SK-N-SH treated with all-trans-retinoic acid at 6 μM for 48 hours (cell line): ENCODE data around the gene APOC4.
"Not testable (repeated sequence)": the region's sequence is repeated elsewhere in the genome, so short reads cannot be mapped to it uniquely, and the experiment has no call there.

Experiments
- ATAC-seq: fragments of 200-7000 bp; cut with Tn5 transposase; 3 replicates; pipeline ENCODE4 v1.9.1; 2020; ENCODE audit warnings: mild to moderate bottlenecking, moderate library complexity
- CREB5 ChIP-seq: fragments of 250-450 bp; sonication (Bioruptor Pico); IDR thresholded peaks from 2 replicates; pipeline ENCODE4 v1.5.1; 2020; ENCODE audit warnings: low read depth, mild to moderate bottlenecking, moderate library complexity
- CSDC2 ChIP-seq: fragments of 250-450 bp; sonication (Bioruptor Pico); IDR thresholded peaks from 2 replicates; pipeline ENCODE4 v1.5.0; 2020; ENCODE audit warnings: mild to moderate bottlenecking, moderate library complexity
- ESRRG ChIP-seq: fragments of 250-450 bp; sonication (Bioruptor Pico); IDR thresholded peaks from 2 replicates; pipeline ENCODE4 v1.6.1; 2021; ENCODE audit warnings: mild to moderate bottlenecking
- GLIS3 ChIP-seq: fragments of 250-450 bp; sonication (Bioruptor Pico); IDR thresholded peaks from 2 replicates; pipeline ENCODE4 v1.5.0; 2020; ENCODE audit warnings: mild to moderate bottlenecking, moderate library complexity
- ISL1 ChIP-seq: fragments of 250-450 bp; sonication (Bioruptor Pico); IDR thresholded peaks from 2 replicates; pipeline ENCODE4 v2.1.2; 2022; ENCODE audit warnings: mild to moderate bottlenecking, moderate library complexity
- OSR1 ChIP-seq: fragments of 250-450 bp; sonication (Bioruptor Pico); IDR thresholded peaks from 2 replicates; pipeline ENCODE4 v1.8.0; 2022; ENCODE audit warnings: moderate library complexity, mild to moderate bottlenecking, inconsistent platforms
- POU6F1 ChIP-seq: fragments of 250-450 bp; sonication (Bioruptor Pico); IDR thresholded peaks from 2 replicates; pipeline ENCODE4 v1.8.0; 2021; ENCODE audit warnings: low read depth, mild to moderate bottlenecking, moderate library complexity, borderline replicate concordance
- PPARA ChIP-seq: fragments of 250-450 bp; sonication (Bioruptor Pico); IDR thresholded peaks from 2 replicates; pipeline ENCODE4 v1.5.0; 2020; ENCODE audit warnings: mild to moderate bottlenecking, borderline replicate concordance
- RARB ChIP-seq: fragments of 250-450 bp; sonication (Bioruptor Pico); IDR thresholded peaks from 2 replicates; pipeline ENCODE4 v1.8.0; 2021; ENCODE audit warnings: mild to moderate bottlenecking, moderate library complexity
- TCF4 ChIP-seq: fragments of 250-450 bp; sonication (Bioruptor Pico); IDR thresholded peaks from 2 replicates; pipeline ENCODE4 v1.8.0; 2021; ENCODE audit warnings: mild to moderate bottlenecking, moderate library complexity, borderline replicate concordance
- TOX ChIP-seq: fragments of 250-450 bp; sonication (Bioruptor Pico); IDR thresholded peaks from 2 replicates; pipeline ENCODE4 v1.8.0; 2021; ENCODE audit warnings: mild to moderate bottlenecking, moderate library complexity, borderline replicate concordance
- TSHZ2 ChIP-seq: fragments of 250-450 bp; sonication (Bioruptor Pico); IDR thresholded peaks from 2 replicates; pipeline ENCODE4 v1.5.0; 2020; ENCODE audit warnings: mild to moderate bottlenecking, moderate library complexity
- ZFP3 ChIP-seq: fragments of 250-450 bp; sonication (Bioruptor Pico); IDR thresholded peaks from 2 replicates; pipeline ENCODE4 v1.5.0; 2020; ENCODE audit warnings: mild to moderate bottlenecking, moderate library complexity
- ZFP30 ChIP-seq: fragments of 450-650 bp; formaldehyde crosslinking; IDR thresholded peaks from 2 replicates; pipeline ENCODE4 v1.5.0; 2022; ENCODE audit warnings: mild to moderate bottlenecking, moderate library complexity
- ZNF565 ChIP-seq: fragments of 450-650 bp; formaldehyde crosslinking; conservative IDR thresholded peaks from 2 replicates; pipeline ENCODE4 v1.5.0; 2020; ENCODE audit warnings: low read depth, mild to moderate bottlenecking, moderate library complexity
- ZNF70 ChIP-seq: fragments of 450-650 bp; formaldehyde crosslinking; IDR thresholded peaks from 2 replicates; pipeline ENCODE4 v1.5.0; 2020; ENCODE audit warnings: mild to moderate bottlenecking, moderate library complexity
- ZNF8 ChIP-seq: fragments of 450-650 bp; formaldehyde crosslinking; IDR thresholded peaks from 2 replicates; pipeline ENCODE4 v1.5.0; 2020; ENCODE audit warnings: mild to moderate bottlenecking, moderate library complexity

The APOC4 gene

GRCh38 chr19:44909775-44910174, 32.3 kb upstream of the APOC4 start:
- no peak for TF ChIP-seq TSHZ2 (CRISPR knock-in tag)
- no peak for TF ChIP-seq ZFP30 (CRISPR knock-in tag)
- TF ChIP-seq ESRRG (CRISPR knock-in tag) = no peak
- no peak for TF ChIP-seq ZNF70
- no peak for TF ChIP-seq TOX (CRISPR knock-in tag)
- TF ChIP-seq OSR1 (CRISPR knock-in tag) = no peak
- no peak for ATAC-seq

- not testable (repeated sequence) for ATAC-seq
Measured at GRCh38 chr19:44911896-44912295, 30.1 kb upstream of the APOC4 start.

- ATAC-seq = no peak
- TF ChIP-seq PPARA (CRISPR knock-in tag) = no peak
- no peak for TF ChIP-seq POU6F1 (CRISPR knock-in tag)
- TF ChIP-seq TCF4 = no peak
- TF ChIP-seq CREB5 (CRISPR knock-in tag) = no peak
- no peak for TF ChIP-seq TSHZ2 (CRISPR knock-in tag)
- no peak for TF ChIP-seq ZNF8 (CRISPR knock-in tag)
- TF ChIP-seq ZNF565 (CRISPR knock-in tag) = no peak
- TF ChIP-seq ZFP30 (CRISPR knock-in tag) = no peak
- no peak for TF ChIP-seq ZFP3 (CRISPR knock-in tag)
- no peak for TF ChIP-seq ISL1
- no peak for TF ChIP-seq CSDC2 (CRISPR knock-in tag)
- TF ChIP-seq RARB (CRISPR knock-in tag) = no peak
- TF ChIP-seq GLIS3 (CRISPR knock-in tag) = no peak
Measured at GRCh38 chr19:44912854-44913253, 29.2 kb upstream of the APOC4 start.

GRCh38 chr19:44913512-44914432, 28.3 kb upstream of the APOC4 start:
- not testable (repeated sequence) for ATAC-seq

GRCh38 chr19:44914433-44915206, 27.4 kb upstream of the APOC4 start, which contains the start of gene APOC1:
Gene APOC1 (plus strand): TSS chr19:44914608. CDS start chr19:44914892, 284 bp downstream.
- peak; percentile 94 for ATAC-seq
